HPDE6-E6E7 (cell line): ENCODE results near the gene LDLRAD4.
"Not testable (repeated sequence)": the region's sequence is repeated elsewhere in the genome, so short reads cannot be mapped to it uniquely, and the experiment has no call there.

Source experiments
- DNase-seq: peaks from one replicate; pipeline ENCODE4 v3.0.0; 2011; ENCODE audit warnings: missing footprints; ENCODE audit errors: extremely low spot score

Gene LDLRAD4

GRCh38 chr18:13336841-13337240, 118.3 kb downstream of the LDLRAD4 start:
- no peak for DNase-seq

DNA sequence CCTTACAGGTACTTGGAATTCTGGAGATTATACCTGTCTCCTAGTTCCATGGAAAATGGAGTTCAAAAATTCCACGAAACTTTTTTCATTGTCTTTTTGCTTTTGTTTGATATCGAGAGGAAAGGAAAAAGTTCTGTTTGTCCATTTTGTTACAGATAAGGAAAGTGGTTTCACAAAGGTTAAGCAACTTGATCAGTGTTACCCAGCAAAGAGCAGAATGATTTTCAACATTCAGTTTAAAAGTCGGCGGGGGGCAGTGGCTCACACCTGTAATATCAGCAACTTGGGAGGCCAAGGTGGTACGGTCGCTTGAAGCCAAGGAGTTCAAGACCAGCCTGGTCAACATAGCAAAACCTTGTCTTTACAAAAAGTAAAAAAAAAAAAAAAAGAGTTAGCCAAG, 118.8 kb downstream of the LDLRAD4 start:
- DNase-seq = no peak

- DNase-seq = no peak
Observed at GRCh38 chr18:13338318-13338717, 119.8 kb downstream of the LDLRAD4 start.

DNA sequence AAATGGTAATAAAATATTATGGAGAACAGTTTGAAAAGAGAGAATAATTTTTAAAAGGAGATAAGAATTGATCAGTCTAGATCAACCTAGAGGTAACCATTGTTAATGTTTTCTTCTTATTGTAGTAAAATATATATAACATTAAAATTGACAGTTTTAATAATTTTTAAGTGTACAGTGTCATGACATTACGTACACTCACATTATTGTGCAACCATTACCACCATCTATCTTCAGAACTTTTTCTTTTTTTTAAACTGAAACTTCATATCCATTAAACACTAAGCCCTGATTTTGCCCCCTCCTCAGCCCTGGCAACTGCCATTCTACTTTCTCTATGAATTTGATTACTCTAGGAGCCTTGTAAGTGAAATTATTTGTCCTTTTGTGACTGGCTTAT, 121.1 kb downstream of the LDLRAD4 start:
- DNase-seq = no peak

GRCh38 chr18:13346449-13346848, 127.9 kb downstream of the LDLRAD4 start:
- not testable (repeated sequence) for DNase-seq

DNA sequence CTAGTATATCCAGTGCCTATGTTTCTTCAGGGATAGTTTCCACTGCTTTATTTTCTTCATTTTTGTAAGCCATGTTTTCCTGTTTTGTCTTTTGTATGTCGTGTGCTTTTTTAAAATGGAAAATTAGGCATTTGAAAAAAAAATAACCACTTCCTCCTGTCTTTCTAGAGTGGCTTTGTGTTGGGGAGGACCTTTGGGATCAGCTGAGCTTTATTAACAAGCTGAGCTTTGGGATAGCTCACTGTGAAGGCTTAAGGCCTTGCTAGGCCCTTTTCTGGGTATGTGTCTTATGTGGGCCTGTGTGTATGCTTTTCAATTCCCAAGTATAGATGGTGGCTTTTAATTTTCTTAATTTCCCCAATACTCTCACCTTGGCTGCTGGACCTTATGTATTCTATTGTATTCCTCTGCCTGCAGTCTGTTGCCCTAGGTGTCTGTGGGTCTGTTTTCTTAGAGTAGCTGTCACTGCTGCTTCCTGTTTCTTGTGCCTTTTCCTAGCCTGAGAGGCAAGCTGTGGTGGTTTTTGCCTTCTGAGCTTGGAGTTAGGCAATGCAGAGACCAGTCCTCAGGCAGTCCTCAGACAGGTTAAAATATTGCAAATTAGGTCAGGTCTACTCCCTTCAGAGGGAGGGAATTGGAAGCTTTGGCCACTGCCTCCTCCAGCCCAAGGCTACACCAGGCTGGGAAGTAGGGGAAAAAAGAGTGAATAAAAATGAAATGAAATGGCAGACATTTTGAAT, 134.7 kb downstream of the LDLRAD4 start:
- DNase-seq = no peak

GRCh38 chr18:13354402-13354801, 135.8 kb downstream of the LDLRAD4 start:
- DNase-seq = no peak

GRCh38 chr18:13356032-13356431, 137.5 kb downstream of the LDLRAD4 start:
- DNase-seq = no peak

DNA sequence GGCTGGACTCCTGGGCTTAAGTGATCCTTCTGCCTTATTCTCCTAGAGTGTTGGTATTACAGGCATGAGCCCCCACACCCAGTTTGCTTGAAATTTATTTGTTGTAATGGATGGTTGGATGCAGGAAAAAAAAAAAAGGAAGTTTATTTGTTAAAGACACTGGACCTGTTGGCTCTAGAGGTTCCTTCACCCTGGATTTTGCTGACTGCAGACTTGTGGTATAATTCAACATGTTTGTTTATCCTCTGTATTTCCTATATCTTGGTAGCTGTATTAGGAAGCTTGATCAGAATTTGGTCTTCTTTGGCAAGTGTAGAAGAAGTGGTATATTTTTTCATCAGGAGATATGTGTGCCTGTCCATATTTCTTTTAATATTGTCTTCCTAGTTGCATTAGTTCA, 138.7 kb downstream of the LDLRAD4 start:
- no peak for DNase-seq

DNA sequence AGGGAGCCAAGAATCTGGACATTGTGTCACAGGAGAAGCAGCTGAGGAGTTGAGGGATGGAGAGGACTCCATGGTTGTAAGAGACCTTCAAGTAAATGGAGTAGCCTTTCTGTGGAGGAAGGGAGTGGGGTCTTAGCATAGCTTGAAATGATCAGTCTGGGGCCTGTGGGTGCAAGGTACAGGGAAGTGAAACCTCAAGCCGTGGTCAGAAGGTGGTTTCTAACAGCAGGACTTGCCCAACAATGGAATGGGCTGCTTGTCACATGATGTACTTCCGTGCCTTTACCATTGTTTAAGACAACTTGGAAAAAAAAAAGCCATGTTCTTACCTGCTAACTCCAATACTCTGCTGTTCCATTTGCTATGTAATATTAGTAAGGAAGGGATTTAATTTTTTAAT, 140.7 kb downstream of the LDLRAD4 start:
- no peak for DNase-seq

DNA sequence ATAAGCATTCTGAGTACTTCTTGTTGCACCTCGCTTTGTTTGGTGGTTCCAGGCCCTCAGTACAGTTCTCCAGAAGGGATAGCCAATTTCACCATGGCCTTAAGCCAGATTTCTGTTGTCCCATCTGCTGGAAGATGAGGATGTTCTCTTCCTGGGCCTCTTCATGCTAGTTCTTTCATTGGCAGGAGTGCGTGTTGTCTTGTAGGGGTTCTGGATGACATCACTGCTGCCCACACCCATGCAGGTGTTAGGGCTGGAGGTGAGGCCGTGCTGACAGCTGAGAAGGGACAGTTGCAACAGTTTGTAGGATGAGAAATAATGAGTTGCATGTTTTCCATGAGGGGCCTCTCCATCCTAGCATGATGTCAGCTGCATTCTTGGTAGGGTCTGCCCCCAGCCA, 142.9 kb downstream of the LDLRAD4 start:
- DNase-seq = no peak

- no peak for DNase-seq
Observed at GRCh38 chr18:13362051-13362450, 143.5 kb downstream of the LDLRAD4 start.

- DNase-seq = no peak
Observed at GRCh38 chr18:13362607-13363006, 144.0 kb downstream of the LDLRAD4 start.

GRCh38 chr18:13363359-13363758, 144.8 kb downstream of the LDLRAD4 start:
- DNase-seq = no peak

GRCh38 chr18:13364721-13365205, 146.2 kb downstream of the LDLRAD4 start:
- no peak for DNase-seq

GRCh38 chr18:13366131-13366530, 147.6 kb downstream of the LDLRAD4 start:
- DNase-seq = no peak

DNA sequence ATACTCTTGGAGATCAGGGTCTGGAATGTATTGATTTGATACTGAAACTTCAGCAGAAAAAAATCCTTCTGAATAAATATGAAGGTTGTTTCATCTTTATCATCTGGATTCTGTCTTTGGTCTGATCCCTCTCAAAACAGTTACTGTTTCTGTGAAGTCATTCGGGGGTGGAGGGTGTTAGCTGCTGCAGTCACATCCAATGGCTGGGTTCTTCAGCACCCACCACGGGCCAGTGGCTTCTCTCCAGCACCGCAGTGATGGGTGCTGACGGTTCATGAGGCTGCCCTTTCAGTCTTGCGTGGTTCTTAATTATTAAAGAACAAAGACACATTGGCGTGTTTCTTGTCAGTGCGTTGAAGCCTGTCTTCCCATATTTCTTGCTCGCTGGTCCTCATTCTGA, 148.0 kb downstream of the LDLRAD4 start:
- DNase-seq = no peak

DNA sequence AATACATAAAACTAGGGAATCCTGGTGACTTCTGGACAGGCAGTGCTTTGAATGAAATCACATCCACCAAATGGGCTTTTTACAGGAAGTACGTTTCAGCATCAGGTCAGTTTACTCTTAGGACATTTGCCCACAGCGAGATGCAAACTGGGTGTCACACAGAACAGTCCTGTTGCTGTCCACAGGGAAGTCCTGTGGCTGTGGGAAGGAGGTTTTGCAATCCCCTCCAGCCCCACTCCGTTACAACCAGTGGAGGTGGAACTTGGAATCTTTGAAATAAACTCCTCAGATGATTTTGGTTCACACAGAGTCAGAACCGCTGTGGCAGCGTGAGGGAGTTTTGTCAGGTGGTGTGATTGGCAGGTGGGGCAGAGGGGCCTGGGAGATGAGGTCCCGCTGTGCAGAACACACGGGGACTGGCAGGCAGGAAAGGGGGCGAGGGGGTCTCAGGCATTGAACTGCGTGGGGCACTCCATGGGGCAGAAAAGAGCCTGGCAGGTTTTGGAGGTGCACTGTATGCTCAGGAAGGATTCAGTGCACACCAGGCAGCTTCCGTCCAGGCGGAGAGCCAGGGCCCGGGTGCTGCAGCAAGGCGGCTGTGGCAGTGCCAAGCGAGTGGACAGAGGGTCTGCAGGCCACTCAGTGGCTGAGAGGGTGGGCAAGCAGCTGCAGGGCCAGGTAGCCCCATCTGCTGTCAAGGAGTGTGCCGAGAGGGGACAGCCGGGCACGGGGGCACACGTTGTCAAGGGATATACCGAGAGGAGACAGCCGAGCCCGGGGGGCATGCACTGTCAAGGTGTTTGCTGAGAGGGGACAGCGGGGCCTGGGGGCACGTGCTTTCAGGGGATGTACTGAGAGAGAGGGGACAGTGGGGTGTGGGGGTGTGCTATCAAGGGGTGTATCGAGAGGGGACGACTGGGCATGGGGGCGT, 148.7 kb downstream of the LDLRAD4 start:
- no peak for DNase-seq

DNA sequence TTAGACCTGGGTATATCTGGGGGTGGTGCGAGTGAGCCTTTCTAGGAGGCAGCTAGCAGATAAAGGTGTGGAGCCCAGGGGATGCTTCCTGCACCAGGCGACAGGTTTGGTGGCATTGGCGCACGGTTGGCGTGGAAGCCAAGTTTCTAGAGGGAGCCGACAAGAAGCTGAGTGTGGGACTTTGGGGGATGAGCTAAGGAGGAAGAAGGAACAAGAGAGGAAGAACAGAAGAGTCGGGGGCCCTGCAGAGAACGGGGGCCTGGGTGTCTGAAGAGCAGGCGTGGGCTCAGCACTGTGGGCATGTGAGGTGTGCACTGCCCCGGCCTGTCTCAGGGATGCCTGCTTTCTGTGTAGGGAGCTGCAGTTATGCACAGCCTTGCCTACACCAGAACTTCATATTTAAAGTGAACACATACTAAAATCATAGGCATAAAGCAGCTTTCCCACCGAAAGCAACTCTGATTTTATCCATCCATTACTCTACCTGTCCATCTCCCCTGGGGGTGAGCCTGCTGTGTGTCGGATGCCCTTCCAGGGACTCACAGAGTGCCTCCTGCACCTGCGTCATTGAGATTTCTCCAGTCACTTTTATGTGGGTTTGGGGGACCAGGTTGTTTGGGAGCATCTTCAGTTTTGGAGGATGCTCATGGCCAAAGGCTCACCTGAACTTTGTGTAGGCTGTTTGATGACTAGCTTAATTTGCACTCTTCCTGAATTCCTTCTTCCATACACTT, 149.7 kb downstream of the LDLRAD4 start:
- DNase-seq = no peak

DNA sequence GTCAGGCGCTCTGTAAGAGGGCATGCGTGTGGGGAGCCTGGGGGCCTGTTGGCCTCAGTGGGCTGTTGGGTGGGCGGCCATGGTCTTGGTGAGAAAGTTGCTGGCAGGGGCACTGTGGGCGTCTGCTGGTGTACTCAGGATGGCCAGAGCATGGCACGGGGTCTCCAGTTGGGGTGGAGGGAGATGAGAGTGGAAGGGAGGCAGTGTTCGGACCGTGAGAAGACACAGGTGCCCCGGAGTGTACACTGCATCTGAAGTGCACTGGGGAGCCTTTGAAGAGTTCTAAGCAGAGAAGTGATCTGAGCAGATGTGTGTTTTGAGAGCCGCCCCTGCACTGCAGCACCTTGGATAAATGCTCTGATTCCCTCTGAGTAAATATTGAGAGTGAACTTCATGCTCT, 150.8 kb downstream of the LDLRAD4 start:
- no peak for DNase-seq

DNA sequence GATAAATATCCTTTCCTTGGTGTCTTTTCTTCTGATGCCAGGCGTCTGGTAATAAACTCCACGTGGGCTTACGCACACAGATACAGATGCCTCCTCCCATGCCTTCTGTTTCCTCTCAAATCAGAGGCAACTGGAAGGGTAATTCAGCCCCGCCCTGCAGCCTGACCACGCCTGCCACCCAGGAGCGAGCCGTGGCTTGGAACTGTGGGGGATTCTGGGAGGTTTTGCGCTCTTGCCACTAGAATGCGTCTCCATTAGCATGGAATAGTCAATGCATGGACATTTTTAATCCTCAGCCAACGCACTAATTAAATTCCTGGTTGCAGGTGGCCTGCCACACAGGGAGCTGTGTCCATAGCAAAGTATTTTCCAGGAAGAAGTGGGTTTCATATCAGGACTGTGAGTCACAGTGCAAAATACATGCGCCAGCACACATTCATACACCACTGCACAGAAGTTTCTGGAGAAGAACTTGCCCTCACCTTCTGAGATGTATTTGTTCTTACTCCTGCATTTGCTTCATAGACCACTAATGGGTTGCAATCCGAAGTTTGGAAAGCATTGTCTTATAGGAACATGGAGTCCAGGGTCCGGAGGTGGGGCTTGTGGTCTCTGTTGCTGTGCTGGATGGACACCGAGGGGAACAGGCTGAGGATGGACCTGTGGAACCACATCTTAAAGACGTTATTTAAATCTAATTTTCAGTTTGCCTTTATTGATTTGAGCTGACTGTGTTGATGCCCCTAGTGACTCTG, 151.4 kb downstream of the LDLRAD4 start:
- no peak for DNase-seq
